GM15510 (cell line): ENCODE results near the gene PTPRE.

Source experiments
- POLR2A ChIP-seq: IDR thresholded peaks from 3 replicates; pipeline ENCODE4 v1.6.1; 2011; ENCODE audit warnings: borderline replicate concordance; ENCODE audit not compliant: insufficient read length; ENCODE audit errors: extremely low read depth

The PTPRE gene

GRCh38 chr10:127877116-127877515 is 29.8 kb upstream of the PTPRE start:
- no peak for TF ChIP-seq POLR2A

DNA sequence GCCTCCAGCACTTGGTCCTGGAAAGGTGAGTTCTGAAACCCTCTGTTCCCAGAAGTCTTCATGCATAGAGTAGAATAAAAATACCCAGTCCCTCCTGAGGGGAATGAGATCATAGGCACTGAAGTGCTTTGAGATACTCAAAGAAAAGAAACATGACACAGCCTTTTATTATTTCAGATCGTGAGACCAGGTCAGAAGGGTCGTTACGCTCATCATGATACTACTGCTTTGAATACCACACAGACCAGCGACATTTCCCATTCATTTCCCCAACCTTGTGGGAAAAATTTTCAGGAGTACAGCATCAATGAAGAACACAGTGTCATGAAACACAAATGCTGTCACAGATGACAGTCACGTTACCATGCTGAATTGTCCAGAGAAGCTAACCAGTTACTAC is 29.2 kb upstream of the PTPRE start:
- TF ChIP-seq POLR2A, result no peak

GRCh38 chr10:127878475-127879055 is 28.3 kb upstream of the PTPRE start:
- TF ChIP-seq POLR2A, result no peak

GRCh38 chr10:127880557-127880956 is 26.3 kb upstream of the PTPRE start:
- no peak for TF ChIP-seq POLR2A

DNA sequence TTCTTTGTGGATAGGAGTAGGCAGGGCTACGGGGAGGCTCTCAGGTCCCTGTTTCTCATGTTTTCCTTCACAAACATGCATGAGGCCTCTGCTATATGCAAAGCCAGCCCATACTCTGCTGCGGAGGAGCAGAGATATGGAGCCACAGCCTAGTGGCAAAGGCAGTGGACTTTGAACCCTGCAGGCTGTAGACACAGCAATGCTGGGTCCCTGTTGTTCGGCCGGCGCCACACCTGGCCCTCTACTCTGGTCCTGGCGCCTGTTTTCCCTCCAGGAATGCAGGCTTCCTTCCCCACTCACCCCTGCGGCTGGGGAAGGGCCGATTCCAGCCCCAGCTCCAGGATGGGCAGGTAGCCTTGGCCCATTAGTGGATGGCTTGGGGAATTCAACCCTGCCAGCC is 25.6 kb upstream of the PTPRE start:
- TF ChIP-seq POLR2A, result no peak

GRCh38 chr10:127882391-127882790 is 24.5 kb upstream of the PTPRE start:
- no peak for TF ChIP-seq POLR2A

DNA sequence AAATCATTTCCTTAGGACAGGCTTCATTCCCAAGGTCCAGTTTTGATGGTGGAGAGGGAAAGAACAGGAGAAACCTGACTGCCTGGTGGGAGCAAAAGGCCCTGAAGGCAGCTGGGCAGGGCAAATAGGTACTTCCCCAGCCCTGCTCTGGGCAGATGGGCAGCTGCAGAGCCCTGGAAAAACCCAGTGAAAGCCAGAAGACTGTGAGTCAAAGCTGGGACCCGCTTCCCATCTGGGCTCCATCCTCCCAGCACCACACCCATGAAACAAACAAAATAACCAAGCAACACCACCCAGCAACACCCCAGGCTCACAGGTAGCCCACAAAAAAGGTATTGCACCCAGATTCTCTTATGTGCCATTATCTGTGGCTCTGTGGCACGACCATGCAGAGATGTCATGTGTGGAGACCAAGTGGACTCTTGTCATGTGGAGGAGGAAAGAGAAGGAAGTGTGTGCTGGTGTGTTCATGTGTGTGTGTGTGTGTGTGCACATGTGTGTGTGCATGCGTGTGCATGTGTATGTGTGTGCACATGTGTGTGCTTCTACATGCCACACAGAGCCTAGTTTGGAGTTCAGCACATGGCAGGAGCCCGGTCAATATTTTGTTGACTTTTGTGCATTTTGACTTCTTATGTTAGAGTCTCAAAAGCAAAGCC is 24.0 kb upstream of the PTPRE start:
- no peak for TF ChIP-seq POLR2A

DNA sequence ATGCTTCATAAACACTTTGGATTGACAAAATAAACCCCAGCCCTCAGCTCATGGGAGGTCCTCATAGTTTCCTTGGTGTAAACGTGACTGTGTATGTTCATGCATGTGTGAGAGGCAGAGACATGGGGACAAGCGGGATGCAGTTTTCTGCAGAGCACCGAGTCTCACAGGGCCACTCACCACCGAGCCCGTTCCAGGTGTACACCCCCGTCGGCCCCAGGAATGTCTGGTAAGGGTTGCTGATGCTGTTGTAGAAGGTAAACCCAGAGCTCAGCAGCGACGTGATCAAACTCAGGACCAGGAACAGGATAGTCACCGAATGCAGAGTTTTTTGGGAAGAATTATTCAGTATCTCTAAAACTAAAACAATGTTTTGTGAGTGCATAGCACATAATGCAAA is 23.4 kb upstream of the PTPRE start:
- no peak for TF ChIP-seq POLR2A

DNA sequence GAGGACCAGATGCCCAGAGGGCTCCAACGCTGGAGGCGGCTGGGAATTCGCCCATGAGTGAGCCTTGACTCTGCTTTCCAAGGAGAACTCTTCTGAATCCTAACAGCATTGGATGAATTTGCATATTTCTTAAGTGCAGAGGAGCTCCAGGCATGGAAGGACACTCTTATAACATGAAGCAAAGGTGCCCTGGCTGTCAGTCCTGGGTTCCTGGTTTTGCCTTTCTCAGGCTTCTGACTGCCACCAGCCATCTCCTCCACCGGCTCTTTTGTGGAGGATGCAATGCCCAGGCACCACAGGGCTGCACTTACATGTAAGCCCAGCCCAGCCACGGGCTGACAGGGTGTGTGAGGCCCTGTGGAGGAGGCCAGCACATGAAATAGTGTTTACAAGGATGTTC is 22.4 kb upstream of the PTPRE start:
- TF ChIP-seq POLR2A, result no peak

GRCh38 chr10:127886371-127887051 is 20.4 kb upstream of the PTPRE start:
- no peak for TF ChIP-seq POLR2A

GRCh38 chr10:127887541-127888415 is 19.1 kb upstream of the PTPRE start:
- no peak for TF ChIP-seq POLR2A

DNA sequence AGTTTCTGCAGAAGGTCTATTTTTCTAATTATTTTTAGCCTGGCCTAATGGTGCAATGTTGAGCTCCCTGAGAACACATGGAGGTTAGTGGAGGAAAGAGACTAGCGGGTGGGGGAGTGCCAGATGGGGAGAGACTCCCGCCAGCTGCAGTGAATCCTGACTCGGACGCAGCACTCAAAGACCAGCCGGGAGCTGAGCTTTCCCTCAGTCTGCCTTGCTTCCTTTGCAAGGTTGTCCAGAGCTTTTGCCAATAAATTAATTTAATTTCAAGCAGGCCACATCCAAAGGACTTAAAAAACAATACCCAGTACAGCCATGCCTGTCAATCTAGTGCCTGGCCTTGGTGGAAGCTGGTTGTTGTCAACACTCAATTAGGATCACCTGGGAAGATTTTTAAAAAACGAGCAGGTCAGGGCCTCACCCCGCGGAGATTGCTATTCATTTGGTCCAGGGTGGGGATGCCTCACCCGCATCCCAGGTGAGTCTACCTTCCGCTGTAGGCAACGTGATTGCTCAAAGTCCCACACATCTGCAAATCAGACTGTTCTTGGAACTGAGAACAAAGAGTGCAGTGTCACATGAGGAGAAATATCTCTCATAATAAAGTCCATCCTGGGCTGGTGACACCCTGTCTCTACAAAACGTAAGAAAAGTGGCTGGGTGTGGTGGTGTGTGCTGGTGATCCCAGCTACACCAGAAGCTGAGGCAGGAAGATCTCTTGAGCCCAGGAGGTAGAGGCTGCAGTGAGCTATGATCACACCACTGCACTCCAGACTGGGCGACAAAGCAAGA is 18.2 kb upstream of the PTPRE start:
- no peak for TF ChIP-seq POLR2A

DNA sequence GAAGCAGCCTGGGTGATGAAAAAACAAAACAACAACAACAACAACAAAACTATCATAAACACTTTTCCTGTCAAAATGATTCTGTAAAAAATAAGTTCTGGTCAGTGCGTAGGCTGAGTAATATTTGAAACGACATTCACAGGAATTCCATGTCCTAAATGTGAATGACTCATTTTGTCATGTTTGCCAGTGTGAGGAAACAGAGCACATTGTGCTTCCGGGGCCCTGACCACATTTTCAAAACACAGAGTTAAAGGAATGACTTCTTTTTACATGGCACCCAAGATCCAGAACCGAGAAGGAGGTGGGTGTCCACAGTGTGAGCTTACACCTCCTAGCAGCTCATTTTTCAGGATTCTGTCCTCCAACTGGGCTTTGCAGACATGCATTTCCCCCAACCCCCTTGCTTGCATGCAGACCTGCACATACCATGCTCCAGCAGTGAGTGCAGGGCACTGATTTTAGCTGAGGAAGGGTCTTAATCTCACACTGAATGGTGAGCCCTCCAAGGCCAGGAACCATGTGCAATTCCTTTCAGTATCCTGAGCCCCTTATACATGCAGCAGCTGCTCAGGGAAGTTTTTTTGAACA is 17.2 kb upstream of the PTPRE start:
- TF ChIP-seq POLR2A, result no peak

DNA sequence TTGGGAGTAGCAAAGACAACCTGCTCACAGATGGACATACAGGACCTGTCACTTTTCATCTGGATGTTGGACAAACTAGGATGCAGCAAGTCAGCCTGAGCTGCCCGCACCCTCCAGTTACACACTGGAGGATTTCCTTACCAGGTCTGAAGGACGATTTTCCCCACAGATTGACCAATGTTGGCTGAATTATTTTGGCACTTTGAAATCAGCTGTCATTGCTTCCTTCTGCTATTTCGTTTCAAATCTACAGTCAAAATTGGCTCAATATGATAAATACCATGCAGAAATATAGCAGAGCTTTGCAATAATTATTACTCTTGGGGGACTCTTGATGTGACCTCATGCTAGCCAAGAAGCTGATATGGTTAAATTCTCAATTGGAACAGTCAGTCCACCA is 16.7 kb upstream of the PTPRE start:
- no peak for TF ChIP-seq POLR2A
